HepG2 (cell line): ENCODE data around the gene POLE3. TPM values are rescaled to one million over a fixed set of nuclear protein-coding genes. Genes with fewer than 3 reads are reported as not detected.
A peak's percentile ranks its signal among the peaks of the same experiment; 100 is the strongest.

Experiments used
- ATAC-seq: fragments of 200-7000 bp; cut with Tn5 transposase; 3 replicates; pipeline ENCODE4 v1.9.1; 2020; ENCODE audit warnings: mild to moderate bottlenecking, moderate library complexity
- Bru-seq: library from RNA; stranded (reverse); fragments of 400-500 nt; gene quantifications from one replicate; lab custom pipeline; 2021; lab: Mats Ljungman, UMichigan
- BruChase-seq, 2 experiments: library from RNA; stranded (reverse); fragments of 400-500 nt; gene quantifications; one replicate each; lab custom pipeline; 2021; lab: Mats Ljungman, UMichigan
- BruUV-seq: library from RNA; stranded (reverse); fragments of 400-500 nt; replicated peaks from 2 replicates; lab custom pipeline; 2021; lab: Mats Ljungman, UMichigan
- CTCF ChIA-PET: fragments of 300-600 bp; formaldehyde crosslinking; extraction: SDS; loops from one replicate; lab custom pipeline; 2021; ENCODE audit warnings: low total read pairs, inconsistent platforms, low intra/inter-chr PET ratio; lab: Yijun Ruan, JAX
- POLR2A ChIA-PET: fragments of 350-600 bp; sonication (Branson Sonifier 250); formaldehyde crosslinking; loops from one replicate; lab custom pipeline; 2020; ENCODE audit warnings: antibody characterized with exemption, inconsistent platforms; lab: Yijun Ruan, JAX
- DNase-seq: peaks from one replicate; pipeline ENCODE4 v3.0.0-alpha.2; 2015; ENCODE audit warnings: low spot score
- FAIRE-seq: peaks from 3 replicates; lab custom pipeline; 2011; peaks lifted over from hg19 to GRCh38; lab: Jason Lieb, UNC
- H2AFZ ChIP-seq: one replicate; pipeline ENCODE4 v1.6.1; 2011; ENCODE audit warnings: low read length, inconsistent platforms
- H3K27ac ChIP-seq: fragments of 300-600 bp; 3 replicates; pipeline ENCODE4 v1.8.0; 2011; ENCODE audit warnings: mixed run types, mild to moderate bottlenecking, mixed read lengths, low read length, inconsistent platforms; ENCODE audit not compliant: insufficient read depth; ENCODE audit errors: extremely low read length
- H3K27me3 ChIP-seq, 2 experiments: fragments of 200-600 bp in 1 of 2; 2 replicates in 1 of 2; 3 replicates in 1 of 2; pipeline versions ENCODE4 v1.6.0 to v1.8.0; 2011; ENCODE audit warnings: low read length in 2 of 2, mild to moderate bottlenecking in 2 of 2, moderate library complexity in 2 of 2, inconsistent platforms in 1 of 2; ENCODE audit not compliant: insufficient read depth in 2 of 2, control insufficient read depth in 1 of 2
- H3K36me3 ChIP-seq, 2 experiments: fragments of 200-600 bp in 1 of 2; replicated peaks in 1 of 2; 2 replicates in 1 of 2; 3 replicates in 1 of 2; pipeline versions ENCODE4 v1.5.1 to v1.8.0; 2011; ENCODE audit warnings: low read length in 2 of 2, inconsistent platforms in 1 of 2; ENCODE audit not compliant: insufficient read depth in 2 of 2, control insufficient read depth in 1 of 2
- H3K4me1 ChIP-seq: 2 replicates; pipeline ENCODE4 v1.5.1; 2012; ENCODE audit warnings: low read length, inconsistent platforms; ENCODE audit not compliant: insufficient read depth
- H3K4me2 ChIP-seq: 2 replicates; pipeline ENCODE4 v1.6.0; 2011; ENCODE audit warnings: low read depth, low read length, inconsistent platforms
- H3K4me3 ChIP-seq, 3 experiments: fragments of 200-600 bp in 1 of 3; sonication (generic), shearing (Covaris generic) in 1 of 3; replicated peaks in 1 of 3; 2 replicates each; pipeline ENCODE4 v1.5.1; 2011 to 2016; ENCODE audit warnings: low read length in 3 of 3, inconsistent platforms in 2 of 3, low read depth in 2 of 3, mild to moderate bottlenecking in 2 of 3, control low read depth in 1 of 3, mixed read lengths in 1 of 3; ENCODE audit not compliant: insufficient read depth in 1 of 3
- H3K79me2 ChIP-seq: one replicate; pipeline ENCODE4 v1.6.1; 2011; ENCODE audit warnings: low read length, inconsistent platforms; ENCODE audit not compliant: insufficient read depth
- H3K9ac ChIP-seq: 2 replicates; pipeline ENCODE4 v1.6.0; 2011; ENCODE audit warnings: mild to moderate bottlenecking, low read depth, low read length, inconsistent platforms; ENCODE audit not compliant: insufficient read depth
- H3K9me3 ChIP-seq: 2 replicates; pipeline ENCODE4 v1.5.1; 2012; ENCODE audit warnings: mild to moderate bottlenecking, low read length
- H4K20me1 ChIP-seq: 2 replicates; pipeline ENCODE4 v1.6.0; 2011; ENCODE audit warnings: inconsistent platforms, mild to moderate bottlenecking, low read length, moderate library complexity; ENCODE audit not compliant: insufficient read depth
- HOMEZ ChIP-seq: IDR thresholded peaks from 2 replicates; pipeline ENCODE4 v1.6.1; 2016; ENCODE audit warnings: low read depth
- ISL2 ChIP-seq: sonication (generic); formaldehyde crosslinking; IDR thresholded peaks from 2 replicates; pipeline ENCODE4 v1.5.0; 2020; ENCODE audit warnings: missing genetic modification reagents
- MED1 ChIP-seq: sonication (generic); formaldehyde crosslinking; IDR thresholded peaks from 2 replicates; pipeline ENCODE4 v1.4.0; 2020; ENCODE audit warnings: missing genetic modification reagents
- MTERF4 ChIP-seq: sonication (generic); formaldehyde crosslinking; IDR thresholded peaks from 2 replicates; pipeline ENCODE4 v1.8.0; 2023; ENCODE audit warnings: mild to moderate bottlenecking, missing genetic modification reagents
- PAXIP1 ChIP-seq: sonication (generic); formaldehyde crosslinking; conservative IDR thresholded peaks from 2 replicates; pipeline ENCODE4 v1.4.0; 2020; ENCODE audit warnings: mild to moderate bottlenecking, missing genetic modification reagents, moderate library complexity
- RXRA ChIP-seq: sonication (generic); formaldehyde crosslinking; IDR thresholded peaks from 2 replicates; pipeline ENCODE4 v1.5.1; 2020; ENCODE audit warnings: missing genetic modification reagents
- WGBS: methylation state at CpG from one replicate; pipeline ENCODE4 v1.1.6; 2017; ENCODE audit warnings: low lambda C conversion rate; 5-methylcytosine and 5-hydroxymethylcytosine counted together
- in situ Hi-C: cut with HindIII; loops from 2 replicates; pipeline ENCODE4 v1.10.0; 2017; ENCODE audit warnings: low pct_unique_long_range_greater_than_20kb; ENCODE audit not compliant: extremely low pct_ligation_motif_present
- intact Hi-C: fragments of 100-400 bp; cut with micrococcal nuclease; formaldehyde crosslinking; loops from one replicate; pipeline ENCODE4 v1.10.0; 2022; ENCODE audit not compliant: unreplicated experiment
- long read RNA-seq, 2 experiments: library from RNA in 1 of 2; library from polyadenylated mRNA in 1 of 2; stranded (forward) in 1 of 2; unstranded in 1 of 2; transcript quantifications; one replicate each; pipeline ENCODE4 v2.0.0, GENCODE V29; 2019 to 2022
- polyA minus RNA-seq, 3 experiments: library from RNA; depleted of rRNA, polyadenylated mRNA; stranded (reverse); fragments of >200 nt; gene quantifications; 2 replicates each; pipeline ENCODE4 v1.2.3, GENCODE V29; 2011; ENCODE audit warnings: low replicate concordance in 1 of 3
- polyA plus RNA-seq, 8 experiments: library from polyadenylated mRNA; depleted of rRNA in 3 of 8; stranded (reverse) in 7 of 8; unstranded in 1 of 8; fragments of >200 nt; fragmentation: Illumina TruSeq in 4 of 8; extraction: Trizol in 4 of 8; gene quantifications; 2 replicates each; pipeline versions ENCODE4 v1.2.1 to v1.2.3, GENCODE V29; 2011 to 2016; ENCODE audit warnings: low read depth in 4 of 8, missing spikeins in 1 of 8, mixed read lengths in 1 of 8; ENCODE audit not compliant: insufficient read depth in 1 of 8
- total RNA-seq, 5 experiments: library from RNA; depleted of rRNA; stranded (reverse); fragments of >200 nt; fragmentation: Illumina TruSeq; extraction: Trizol; gene quantifications; 2 replicates each; pipeline ENCODE4 v1.2.3, GENCODE V29; 2016; ENCODE audit warnings: low read depth in 1 of 5
- TF ChIP-seq, protein P1 (sequence below): sonication (generic); formaldehyde crosslinking; IDR thresholded peaks from 2 replicates; pipeline ENCODE4 v1.4.0; 2020; ENCODE audit warnings: missing genetic modification reagents, mild to moderate bottlenecking, borderline replicate concordance

Gene POLE3
- total RNA-seq (2016; rRNA removed; fragmentation: Illumina TruSeq; extraction: Trizol) (77.2 and 93.1 TPM in 2 replicates), polyA plus RNA-seq (2011; rRNA removed) (25.9 and 36.0 TPM in 2 replicates), polyA minus RNA-seq (2011; rRNA and poly(A)+ RNA removed; ENCODE audit: low replicate concordance) (17.7 and 85.1 TPM in 2 replicates), Bru-seq, nascent RNA (percentile 91 among the genes with signal in this experiment), BruChase-seq, experiment 1, labeled RNA remaining after a 6-hour chase (percentile 98 among the genes with signal in this experiment), BruChase-seq, experiment 2, labeled RNA remaining after a 2-hour chase (percentile 96 among the genes with signal in this experiment)
- 16.4 and 16.7 TPM in 2 replicates for total RNA-seq (2016; cell fraction: cytosol; rRNA removed; fragmentation: Illumina TruSeq; extraction: Trizol; ENCODE audit: low read depth)
- 79.2 and 96.3 TPM in 2 replicates for total RNA-seq (2016; cell fraction: insoluble cytoplasmic fraction; rRNA removed; fragmentation: Illumina TruSeq; extraction: Trizol)
- 47.2 and 48.0 TPM in 2 replicates for total RNA-seq (2016; cell fraction: membrane; rRNA removed; fragmentation: Illumina TruSeq; extraction: Trizol)
- total RNA-seq (2016; cell fraction: nucleus; rRNA removed; fragmentation: Illumina TruSeq; extraction: Trizol), result 34.4 and 38.5 TPM in 2 replicates
- 23.9 and 28.7 TPM in 2 replicates for polyA plus RNA-seq (2011; cell fraction: cytosol; rRNA removed)
- polyA plus RNA-seq (2011; cell fraction: nucleus; rRNA removed), result 30.3 and 34.7 TPM in 2 replicates
- 17.9 and 29.2 TPM in 2 replicates for polyA plus RNA-seq (2012)
- polyA plus RNA-seq (2016; cell fraction: cytosol; fragmentation: Illumina TruSeq; extraction: Trizol; ENCODE audit: low read depth), result 15.0 and 17.3 TPM in 2 replicates
- 103 and 111 TPM in 2 replicates for polyA plus RNA-seq (2016; cell fraction: insoluble cytoplasmic fraction; fragmentation: Illumina TruSeq; extraction: Trizol; ENCODE audit: low read depth)
- 40.3 and 43.4 TPM in 2 replicates for polyA plus RNA-seq (2016; cell fraction: membrane; fragmentation: Illumina TruSeq; extraction: Trizol; ENCODE audit: low read depth)
- polyA plus RNA-seq (2016; cell fraction: nucleus; fragmentation: Illumina TruSeq; extraction: Trizol; ENCODE audit: insufficient read depth, low read depth), result 75.6 and 79.1 TPM in 2 replicates
- 7.1 and 10.4 TPM in 2 replicates for polyA minus RNA-seq (2011; cell fraction: cytosol; rRNA and poly(A)+ RNA removed)
- 12.1 and 14.3 TPM in 2 replicates for polyA minus RNA-seq (2011; cell fraction: nucleus; rRNA and poly(A)+ RNA removed)
- long read RNA-seq, experiment 1, transcript POLE3-201 (4 exons, 2,109 nt), result major isoform, 78 of 90 reads
- long read RNA-seq, experiment 1, partial matches to known transcripts, result 1 of 90 reads
- long read RNA-seq, experiment 1, other reads (novel, unspliced or antisense), result 9 of 90 reads
- long read RNA-seq, experiment 2, transcript POLE3-201 (4 exons, 2,109 nt), result major isoform, 29 of 74 reads
- long read RNA-seq, experiment 2, partial matches to known transcripts, result 11 of 74 reads
- long read RNA-seq, experiment 2, other reads (novel, unspliced or antisense), result 32 of 74 reads

GRCh38 chr9:113410207-113410864 is at the start of gene POLE3, which contains the start of gene C9orf43:
Gene POLE3 (minus strand): TSS chr9:113410675. CDS start chr9:113410293, 382 bp downstream.
Gene C9orf43 (plus strand): TSS chr9:113410747. CDS start chr9:113413494, 2,747 bp downstream.
- Histone ChIP-seq H3K9me3 (no peaks in the 10 kb centered on the region), H3K27me3 (no peaks in the 10 kb centered on the region; a peak in 1 of 5 replicates), H3K4me1 (peaks cover 37% of the 10 kb centered on the region), H3K36me3 (peaks cover 0 to 19% of the 10 kb centered on the region in 2 experiments; a peak in 3 of 5 replicates), H3K9ac (peak within 1 kb of the TSS; percentile 93), H3K79me2 (peaks cover 12% of the 10 kb centered on the region), H4K20me1 (no peaks in the 10 kb centered on the region), H3K4me3 (peak within 1 kb of the TSS; percentile 91 to 98 (median 95)), H3K4me2 (peak within 1 kb of the TSS; percentile 86), H3K27ac (peak within 1 kb of the TSS; percentile 91), H2AFZ (peak within 1 kb of the TSS; percentile 85)
- ATAC-seq (peak; percentile 97), FAIRE-seq (peak; percentile 70), DNase-seq (peak; percentile 91)
- ChIA-PET POLR2A (interaction anchor here (0.8 to 3.6 kb wide), 32 partner anchors 10 to 245 kb away, joined by 3 to 50 read pairs (median 4); partner anchors contain the start of genes ALAD, CDC26, FKBP15 and HDHD3), CTCF (no interaction called here)
- intact Hi-C loops, result loop anchor here (10.0 kb wide), 1 partner anchor 244 kb away; no protein-coding TSS in a partner anchor
- no TSS peak for BruUV-seq
- WGBS, result under 1% methylated on average over 38 of the region's 61 CpGs
- in situ Hi-C loops, result no loop called here
- TF ChIP-seq RXRA (CRISPR knock-in tag) (peak; percentile 80), ISL2 (CRISPR knock-in tag) (no peak; the same call in 1 of the 2 replicates), PAXIP1 (CRISPR knock-in tag) (peak; percentile 68), MTERF4 (CRISPR knock-in tag) (no peak), HOMEZ (no peak; the same call in 1 of the 2 replicates), MED1 (CRISPR knock-in tag) (peak; percentile 81; the same call in 1 of the 2 replicates)
- TF ChIP-seq, protein P1, sequence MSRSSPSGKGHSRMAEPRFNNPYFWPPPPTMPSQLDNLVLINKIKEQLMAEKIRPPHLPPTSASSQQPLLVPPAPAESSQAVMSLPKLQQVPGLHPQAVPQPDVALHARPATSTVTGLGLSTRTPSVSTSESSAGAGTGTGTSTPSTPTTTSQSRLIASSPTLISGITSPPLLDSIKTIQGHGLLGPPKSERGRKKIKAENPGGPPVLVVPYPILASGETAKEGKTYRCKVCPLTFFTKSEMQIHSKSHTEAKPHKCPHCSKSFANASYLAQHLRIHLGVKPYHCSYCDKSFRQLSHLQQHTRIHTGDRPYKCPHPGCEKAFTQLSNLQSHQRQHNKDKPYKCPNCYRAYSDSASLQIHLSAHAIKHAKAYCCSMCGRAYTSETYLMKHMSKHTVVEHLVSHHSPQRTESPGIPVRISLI (CRISPR knock-in tag), result peak; percentile 36; the same call in 1 of the 2 replicates
